OCI-LY3 (cell line): Measurements from ENCODE around the gene DFFB.

ENCODE experiments used
- H2AFZ ChIP-seq: fragments of 200-600, 300-600 bp; shearing (Covaris generic); 2 replicates; pipeline ENCODE4 v1.6.0; 2014; ENCODE audit warnings: antibody characterized with exemption, low read depth, low read length
- H3K27ac ChIP-seq: fragments of 200-600, 300-600 bp; sonication (generic); 2 replicates; pipeline ENCODE4 v1.5.1; 2014; ENCODE audit warnings: mild to moderate bottlenecking, low read length, moderate library complexity, mixed read lengths
- H3K27me3 ChIP-seq: fragments of 200-600, 300-600 bp; sonication (generic); 2 replicates; pipeline ENCODE4 v1.6.1; 2014; ENCODE audit warnings: low read depth, low read length, mixed read lengths
- H3K36me3 ChIP-seq: fragments of 200-600, 300-600 bp; sonication (generic); replicated peaks from 2 replicates; pipeline ENCODE3; 2014; ENCODE audit warnings: low read depth, low read length, mixed read lengths
- H3K4me1 ChIP-seq: fragments of 300-600, 200-600 bp; sonication (generic); 2 replicates; pipeline ENCODE4 v1.6.1; 2014; ENCODE audit warnings: low read length, mixed read lengths
- H3K4me2 ChIP-seq: fragments of 200-600, 300-600 bp; sonication (generic); 2 replicates; pipeline ENCODE4 v1.6.1; 2014; ENCODE audit warnings: low read length, mixed read lengths
- H3K4me3 ChIP-seq: fragments of 300-600, 200-600 bp; sonication (generic); 2 replicates; pipeline ENCODE4 v1.5.1; 2014; ENCODE audit warnings: antibody characterized with exemption, mild to moderate bottlenecking, low read length, moderate library complexity
- H3K79me2 ChIP-seq: fragments of 300-600, 200-600 bp; shearing (Covaris generic); 2 replicates; pipeline ENCODE4 v1.6.1; 2014; ENCODE audit warnings: mild to moderate bottlenecking, low read length, mixed read lengths
- H3K9ac ChIP-seq: fragments of 300-600, 200-600 bp; shearing (Covaris generic); 2 replicates; pipeline ENCODE4 v1.6.0; 2014; ENCODE audit warnings: mild to moderate bottlenecking, low read length, moderate library complexity
- H3K9me3 ChIP-seq: fragments of 200-600, 300-600 bp; shearing (Covaris generic); 2 replicates; pipeline ENCODE4 v1.6.1; 2014; ENCODE audit warnings: low read length, mixed read lengths; ENCODE audit not compliant: insufficient read depth
- H4K20me1 ChIP-seq: fragments of 200-600, 300-600 bp; sonication (generic); 2 replicates; pipeline ENCODE4 v1.6.1; 2016; ENCODE audit warnings: low read length, mixed read lengths; ENCODE audit not compliant: insufficient read depth
- EZH2phosphoT487 ChIP-seq: fragments of 200-600 bp; shearing (Covaris generic); IDR thresholded peaks from 2 replicates; pipeline ENCODE4 v1.6.1; 2018; ENCODE audit warnings: antibody characterized with exemption, mixed run types, low read depth
- TF ChIP-seq, protein P1 (sequence below): fragments of 200-600, 300-600 bp; sonication (generic); IDR thresholded peaks from 2 replicates; pipeline ENCODE4 v1.5.1; 2014; ENCODE audit warnings: antibody characterized with exemption, low read length, low read depth

DFFB gene

GRCh38 chr1:3909615-3910014, 52.3 kb downstream of the DFFB start:
- peaks cover 16% of the 10 kb centered on the region for H3K4me1 ChIP-seq
- peak overlapping the region; percentile 68 for H3K4me2 ChIP-seq
- no peaks in the 10 kb centered on the region for H3K36me3 ChIP-seq
- H3K4me3 ChIP-seq, result no peak overlapping the region
- no peak overlapping the region for H2AFZ ChIP-seq
- TF ChIP-seq EZH2phosphoT487, result no peak
- TF ChIP-seq, protein P1, sequence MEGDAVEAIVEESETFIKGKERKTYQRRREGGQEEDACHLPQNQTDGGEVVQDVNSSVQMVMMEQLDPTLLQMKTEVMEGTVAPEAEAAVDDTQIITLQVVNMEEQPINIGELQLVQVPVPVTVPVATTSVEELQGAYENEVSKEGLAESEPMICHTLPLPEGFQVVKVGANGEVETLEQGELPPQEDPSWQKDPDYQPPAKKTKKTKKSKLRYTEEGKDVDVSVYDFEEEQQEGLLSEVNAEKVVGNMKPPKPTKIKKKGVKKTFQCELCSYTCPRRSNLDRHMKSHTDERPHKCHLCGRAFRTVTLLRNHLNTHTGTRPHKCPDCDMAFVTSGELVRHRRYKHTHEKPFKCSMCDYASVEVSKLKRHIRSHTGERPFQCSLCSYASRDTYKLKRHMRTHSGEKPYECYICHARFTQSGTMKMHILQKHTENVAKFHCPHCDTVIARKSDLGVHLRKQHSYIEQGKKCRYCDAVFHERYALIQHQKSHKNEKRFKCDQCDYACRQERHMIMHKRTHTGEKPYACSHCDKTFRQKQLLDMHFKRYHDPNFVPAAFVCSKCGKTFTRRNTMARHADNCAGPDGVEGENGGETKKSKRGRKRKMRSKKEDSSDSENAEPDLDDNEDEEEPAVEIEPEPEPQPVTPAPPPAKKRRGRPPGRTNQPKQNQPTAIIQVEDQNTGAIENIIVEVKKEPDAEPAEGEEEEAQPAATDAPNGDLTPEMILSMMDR, result no peak
- no peaks in the 10 kb centered on the region for H3K9me3 ChIP-seq
- no peak overlapping the region for H3K27ac ChIP-seq
- no peaks in the 10 kb centered on the region for H4K20me1 ChIP-seq
- no peaks in the 10 kb centered on the region for H3K79me2 ChIP-seq
- H3K9ac ChIP-seq, result no peak overlapping the region
- H3K27me3 ChIP-seq, result peaks cover 11% of the 10 kb centered on the region

DNA sequence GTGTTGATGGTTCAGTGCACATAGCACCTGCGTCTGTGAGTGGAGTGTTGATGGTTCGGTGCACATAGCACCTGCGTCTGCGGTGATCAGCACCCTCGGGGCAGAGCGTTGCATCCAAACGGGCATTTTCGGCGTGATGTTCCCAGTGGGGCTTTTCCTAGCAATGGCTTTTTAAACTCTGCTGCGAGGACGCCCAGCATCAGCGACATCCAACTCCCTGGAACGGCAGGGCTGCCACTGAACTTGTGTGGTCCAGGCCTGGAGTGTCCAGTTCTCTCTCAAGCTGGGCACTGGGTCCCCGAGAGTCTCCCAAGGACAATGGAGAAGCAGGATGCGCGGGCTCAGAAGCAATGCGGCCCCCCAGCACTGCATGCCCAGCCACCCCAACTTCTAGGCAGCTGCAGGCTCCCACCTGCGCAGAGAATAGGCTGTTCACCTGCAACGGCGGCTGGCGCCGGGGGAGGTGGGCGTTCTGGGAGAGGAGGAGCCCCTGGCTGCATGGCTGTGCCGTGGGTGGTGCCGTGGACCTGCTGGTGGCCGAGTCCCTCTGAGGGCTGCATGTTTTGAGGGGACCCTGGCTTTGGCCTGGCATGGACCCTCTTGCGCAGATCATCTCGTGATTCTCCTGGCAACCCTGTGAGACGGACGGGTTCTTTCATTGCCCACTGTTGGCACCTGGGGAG, 52.9 kb downstream of the DFFB start:
- no peaks in the 10 kb centered on the region for H3K36me3 ChIP-seq
- peak overlapping the region; percentile 68 for H3K4me2 ChIP-seq
- H3K27me3 ChIP-seq, result peaks cover 11% of the 10 kb centered on the region
- H3K9ac ChIP-seq, result no peak overlapping the region
- H4K20me1 ChIP-seq, result no peaks in the 10 kb centered on the region
- H3K9me3 ChIP-seq, result no peaks in the 10 kb centered on the region
- H3K4me3 ChIP-seq, result 0 out of 2 replicates have a peak overlapping the region, but pooled peaks have one; percentile 53
- H3K4me1 ChIP-seq, result peaks cover 16% of the 10 kb centered on the region
- H3K79me2 ChIP-seq, result no peaks in the 10 kb centered on the region
- H3K27ac ChIP-seq, result no peak overlapping the region
- H2AFZ ChIP-seq, result no peak overlapping the region
- TF ChIP-seq EZH2phosphoT487, result no peak
- TF ChIP-seq, protein P1, result no peak

- Histone ChIP-seq H3K9ac (no peak overlapping the region), H3K4me2 (peak overlapping the region; percentile 68), H3K27me3 (peaks cover 11% of the 10 kb centered on the region), H3K4me1 (peaks cover 16% of the 10 kb centered on the region), H3K9me3 (no peaks in the 10 kb centered on the region), H3K27ac (no peak overlapping the region), H3K79me2 (no peaks in the 10 kb centered on the region), H2AFZ (no peak overlapping the region), H4K20me1 (no peaks in the 10 kb centered on the region), H3K36me3 (no peaks in the 10 kb centered on the region), H3K4me3 (peak overlapping the region; percentile 53; the same call in 1 of the 2 replicates)
- no peak for TF ChIP-seq EZH2phosphoT487
- TF ChIP-seq, protein P1, result peak; percentile 83
Observed at GRCh38 chr1:3910857-3911845, 53.9 kb downstream of the DFFB start.
